ENCODE results near the gene DDI2.

The DDI2 gene

DNA sequence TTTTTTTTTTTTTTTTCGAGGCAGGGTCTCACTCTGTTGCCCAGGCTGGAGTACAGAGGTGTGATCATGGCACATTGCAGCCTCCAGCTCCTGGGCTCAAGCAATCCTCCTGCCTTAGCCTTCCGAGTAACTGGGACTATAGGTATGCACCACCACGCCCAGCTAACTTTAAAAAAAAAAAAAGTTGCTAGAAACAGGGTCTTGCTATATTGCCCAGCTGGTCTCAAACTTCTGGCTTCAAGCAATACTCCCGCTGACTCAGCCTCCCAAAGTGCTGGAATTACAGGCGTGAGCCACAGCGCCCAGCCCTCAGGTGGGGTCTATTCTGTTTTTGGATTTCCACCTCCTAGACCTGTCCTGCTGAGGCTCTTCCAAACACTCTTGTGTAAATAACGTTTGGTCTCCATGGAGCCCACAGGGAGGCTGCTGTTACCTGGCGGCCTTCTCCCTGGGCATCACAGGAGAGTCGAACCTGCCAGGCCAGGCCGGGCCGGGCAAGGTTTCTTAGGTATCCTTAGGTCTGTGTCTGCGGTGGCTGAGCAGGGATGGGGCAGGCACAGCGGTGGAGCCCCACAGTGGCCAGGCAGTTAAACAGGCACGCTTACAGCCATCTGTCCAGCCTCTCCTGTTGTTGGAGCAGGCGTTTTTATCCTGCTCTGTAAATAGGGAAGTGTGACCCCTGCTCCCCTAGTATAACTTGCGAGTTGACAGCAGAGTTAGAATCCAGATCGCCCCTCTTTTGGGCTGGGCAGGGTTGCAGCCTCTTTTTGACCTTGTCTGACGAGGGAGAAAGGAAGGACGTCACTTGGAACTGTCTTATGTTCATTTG, 85.7 kb downstream of the DDI2 start:
- no peak for DNase-seq (ENCODE audit: low spot score)

DNA sequence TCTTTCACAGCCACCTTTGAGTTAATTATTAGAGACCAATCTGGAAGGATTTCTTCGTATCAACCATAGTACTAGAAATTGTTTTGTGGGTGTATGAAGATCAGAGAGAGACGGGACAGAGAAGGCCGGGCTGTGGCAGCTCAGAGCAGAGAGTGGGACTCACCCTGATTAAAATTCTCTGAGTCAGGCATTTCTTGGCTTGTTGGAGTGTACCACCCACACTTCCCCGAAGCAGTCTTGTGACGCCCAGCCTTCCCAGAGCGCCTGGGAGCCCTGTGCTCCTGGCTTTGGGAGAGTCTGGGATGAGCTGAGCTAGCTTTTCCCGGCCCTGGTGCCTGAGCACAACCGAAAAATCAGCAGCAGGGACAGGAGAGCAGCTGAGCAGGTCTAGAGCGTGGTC, 86.3 kb downstream of the DDI2 start:
- DNase-seq (ENCODE audit: low spot score), result no peak

GRCh38 chr1:15704526-15705183, 87.4 kb downstream of the DDI2 start:
- no peak for DNase-seq (ENCODE audit: low spot score)

DNA sequence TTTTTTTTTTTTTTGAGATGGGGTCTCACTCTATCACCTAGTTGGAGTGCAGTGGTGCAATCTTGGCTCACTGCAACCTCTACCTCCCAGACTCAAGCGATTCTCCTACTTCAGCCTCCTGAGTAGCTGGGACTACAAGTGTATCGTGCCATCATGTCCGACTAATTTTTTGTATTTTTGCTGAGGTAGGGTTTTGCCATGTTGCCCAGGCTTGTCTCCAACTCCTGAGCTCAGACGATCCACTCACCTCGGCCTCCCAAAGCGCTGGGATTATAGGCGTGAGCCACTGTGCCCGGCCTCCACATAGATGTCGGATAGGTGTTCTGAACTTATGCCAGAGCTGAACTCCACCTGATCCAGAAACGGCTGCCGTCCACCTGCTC, 87.9 kb downstream of the DDI2 start:
- no peak for DNase-seq (ENCODE audit: low spot score)

- no peak for DNase-seq (ENCODE audit: low spot score)
Observed at GRCh38 chr1:15706751-15707150, 89.5 kb downstream of the DDI2 start.

GRCh38 chr1:15707239-15707925, 90.1 kb downstream of the DDI2 start:
- no peak for DNase-seq (ENCODE audit: low spot score)

- DNase-seq (ENCODE audit: low spot score), result no peak
Observed at GRCh38 chr1:15708486-15709137, 91.4 kb downstream of the DDI2 start.

GRCh38 chr1:15709226-15709625, 92.0 kb downstream of the DDI2 start:
- DNase-seq (ENCODE audit: low spot score), result no peak

DNA sequence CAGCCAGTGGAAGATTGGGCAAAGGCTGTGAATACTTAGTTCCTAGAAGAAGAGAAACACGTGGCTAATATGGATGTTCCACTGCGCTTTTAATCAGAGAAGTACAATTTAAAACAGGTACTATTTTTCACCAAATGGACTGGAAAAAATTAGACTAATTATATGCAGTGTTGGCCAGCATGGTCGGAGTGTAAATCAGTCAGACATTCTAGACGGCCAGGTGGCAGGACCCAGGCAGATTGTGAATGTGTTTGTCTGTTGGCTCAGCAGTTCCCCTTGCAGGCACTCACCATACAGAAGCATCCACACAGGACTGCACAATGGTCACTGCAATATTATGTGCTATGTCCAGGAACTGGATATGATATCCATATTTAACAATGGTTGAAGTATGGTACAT, 94.9 kb downstream of the DDI2 start:
- no peak for DNase-seq (ENCODE audit: low spot score)

- no peak for DNase-seq (ENCODE audit: low spot score)
Observed at GRCh38 chr1:15714406-15715136, 97.3 kb downstream of the DDI2 start.

- no peak for DNase-seq (ENCODE audit: low spot score)
Observed at GRCh38 chr1:15717418-15718125, 100.3 kb downstream of the DDI2 start.

GRCh38 chr1:15718199-15718601, 100.9 kb downstream of the DDI2 start:
- DNase-seq (ENCODE audit: low spot score), result no peak

Data from D341Med (cell line).